GM19468 (cell line): ENCODE results near the gene GPR153.
"Not testable (repeated sequence)": the region's sequence is repeated elsewhere in the genome, so short reads cannot be mapped to it uniquely, and the experiment has no call there.

Experiments
- ATAC-seq: cut with Tn5 transposase; IDR thresholded peaks from one replicate; pipeline ENCODE4 v1.9.1; 2021; ENCODE audit warnings: mild to moderate bottlenecking, moderate library complexity, moderate number of reproducible peaks; ENCODE audit not compliant: unreplicated experiment; ENCODE audit errors: extremely low read depth

Gene GPR153

GRCh38 chr1:6239950-6240768, 20.7 kb downstream of the GPR153 start:
- no peak for ATAC-seq

GRCh38 chr1:6239213-6239752, 21.6 kb downstream of the GPR153 start:
- ATAC-seq, result no peak

- ATAC-seq, result no peak
Measured at GRCh38 chr1:6237093-6237492, 23.8 kb downstream of the GPR153 start.

- peak; percentile 17 for ATAC-seq
Measured at GRCh38 chr1:6235296-6235677, 25.6 kb downstream of the GPR153 start.

GRCh38 chr1:6234502-6235295, 26.2 kb downstream of the GPR153 start:
- no peak for ATAC-seq

GRCh38 chr1:6233376-6233775, 27.5 kb downstream of the GPR153 start:
- ATAC-seq, result no peak

- ATAC-seq, result no peak
Measured at GRCh38 chr1:6225651-6226050, 35.2 kb downstream of the GPR153 start.

GRCh38 chr1:6224718-6225117, 36.2 kb downstream of the GPR153 start:
- ATAC-seq, result no peak

GRCh38 chr1:6223617-6224016, 37.3 kb downstream of the GPR153 start:
- no peak for ATAC-seq

- ATAC-seq, result no peak
Measured at GRCh38 chr1:6222636-6223035, 38.3 kb downstream of the GPR153 start.

GRCh38 chr1:6221210-6221784, 39.6 kb downstream of the GPR153 start:
- no peak for ATAC-seq

GRCh38 chr1:6220236-6220635, 40.7 kb downstream of the GPR153 start:
- no peak for ATAC-seq

- not testable (repeated sequence) for ATAC-seq
Measured at GRCh38 chr1:6219641-6220040, 41.3 kb downstream of the GPR153 start.

- no peak for ATAC-seq
Measured at GRCh38 chr1:6218375-6219164, 42.3 kb downstream of the GPR153 start.

- ATAC-seq, result no peak
Measured at GRCh38 chr1:6212193-6212959, 48.5 kb downstream of the GPR153 start.

- no peak for ATAC-seq
Measured at GRCh38 chr1:6211731-6212130, 49.2 kb downstream of the GPR153 start.

- ATAC-seq, result no peak
Measured at GRCh38 chr1:6210591-6211355, 50.1 kb downstream of the GPR153 start.

GRCh38 chr1:6209661-6210580, 51.0 kb downstream of the GPR153 start:
- no peak for ATAC-seq
